SH-SY5Y (cell line): ENCODE results near the gene GSTP1.

Experiments used
- GATA2 ChIP-seq: IDR thresholded peaks from 2 replicates; pipeline ENCODE4 v1.6.1; 2011; ENCODE audit warnings: mild to moderate bottlenecking, low read depth, low read length
- GATA3 ChIP-seq: IDR thresholded peaks from 2 replicates; pipeline ENCODE4 v1.6.1; 2011; ENCODE audit warnings: low read depth, mild to moderate bottlenecking, low read length, moderate library complexity

DNA sequence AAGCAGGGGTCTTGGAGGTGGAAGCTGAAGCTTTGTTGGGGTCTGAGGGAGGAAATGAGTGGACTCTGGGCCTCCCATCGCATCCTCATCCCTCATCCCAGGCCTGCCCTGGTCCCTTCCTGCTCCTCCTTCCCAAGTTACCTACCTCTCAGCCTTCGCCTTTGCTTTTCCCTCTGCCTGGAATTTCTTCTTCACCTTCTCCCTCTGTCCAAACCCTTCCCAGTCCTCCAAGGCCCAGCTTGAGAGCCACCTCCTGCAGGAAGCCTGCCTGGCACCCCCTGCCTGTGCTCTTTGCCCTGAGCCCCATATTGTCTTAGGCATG lies 48.2 kb downstream of the GSTP1 start:
- TF ChIP-seq GATA3 (no peak), GATA2 (no peak)
